T-helper 2 cell treated with Interferon-gamma antibody and Interleukin-4, amounts not matched to agents 100 ng/mL and 5 ng/mL, for 36 hours (primary cell): ENCODE data around the gene CAMK2D. TPM values are rescaled to one million over a fixed set of nuclear protein-coding genes. Genes with fewer than 3 reads are reported as not detected.

Experiments
- intact Hi-C: fragments of 100-400 bp; cut with micrococcal nuclease; formaldehyde crosslinking; loops from one replicate; pipeline ENCODE4 v1.15.1; 2023
- total RNA-seq: library from RNA; stranded (reverse); gene quantifications from 2 replicates; pipeline ENCODE4 v1.2.3, GENCODE V29; 2022

Gene CAMK2D
- total RNA-seq, 1 donor from 2014 or later = 30.8 TPM

GRCh38 chr4:113496698-113497097 lies 264.8 kb downstream of the CAMK2D start:
- intact Hi-C loops = no loop called here

DNA sequence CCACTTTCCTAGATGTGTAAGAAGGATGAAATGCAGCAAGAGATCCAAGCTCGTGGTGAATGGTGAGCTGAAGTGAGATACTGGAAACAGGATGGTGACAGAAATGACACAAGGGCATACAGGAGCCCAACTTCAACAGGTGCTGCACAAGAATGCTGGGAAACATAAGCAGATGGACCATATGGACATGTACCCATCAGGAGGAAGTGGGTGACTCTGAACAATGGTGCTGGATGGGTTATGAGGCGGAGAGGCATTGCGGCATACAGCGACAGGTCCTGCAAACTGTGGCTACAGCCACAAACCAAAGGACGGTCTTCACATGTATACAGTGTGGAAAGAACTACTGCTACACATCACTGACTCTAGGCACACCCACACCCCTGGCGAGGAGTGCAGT lies 265.7 kb downstream of the CAMK2D start:
- intact Hi-C loops = no loop called here

GRCh38 chr4:113483131-113483530 lies 278.4 kb downstream of the CAMK2D start:
- intact Hi-C loops = no loop called here

DNA sequence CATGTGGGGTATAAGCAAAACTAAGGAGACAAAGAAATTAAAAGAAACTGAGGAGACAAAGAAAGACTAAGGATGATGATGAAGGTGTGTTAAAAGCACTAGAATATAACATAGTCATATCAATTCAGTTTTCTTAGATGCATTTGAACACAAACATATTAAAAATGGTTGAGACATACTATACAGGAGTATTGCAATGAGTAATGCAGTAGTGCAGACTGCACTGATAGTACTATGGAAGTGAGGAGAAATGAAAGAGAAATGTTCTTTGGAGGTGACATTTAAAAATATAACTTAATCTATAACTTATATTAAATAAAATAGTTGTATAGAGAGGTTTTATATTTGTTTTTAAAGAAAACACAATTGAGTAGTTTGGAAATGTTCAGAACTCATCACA lies 279.2 kb downstream of the CAMK2D start:
- intact Hi-C loops = no loop called here

- intact Hi-C loops = no loop called here
Observed at GRCh38 chr4:113481820-113482219, 279.7 kb downstream of the CAMK2D start.

DNA sequence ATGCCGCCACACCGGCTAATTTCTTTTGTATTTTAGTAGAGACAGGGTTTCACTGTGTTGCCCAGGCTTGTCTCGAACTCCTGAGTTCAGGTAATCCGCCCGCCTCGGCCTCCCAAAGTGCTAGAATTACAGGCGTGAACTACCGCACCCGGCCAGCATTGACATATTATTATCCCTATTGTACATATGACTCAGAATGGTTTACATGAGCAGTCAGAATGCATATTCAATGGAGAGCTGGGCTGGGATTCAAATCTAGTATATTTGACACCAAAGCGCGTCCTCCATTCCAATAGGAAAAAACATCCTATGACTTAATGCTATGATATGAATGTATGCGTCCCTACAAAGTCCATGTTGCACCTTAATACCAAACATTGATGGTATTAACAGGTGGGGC lies 281.4 kb downstream of the CAMK2D start:
- intact Hi-C loops = no loop called here

- intact Hi-C loops = no loop called here
Observed at GRCh38 chr4:113478032-113478431, 283.5 kb downstream of the CAMK2D start.

- intact Hi-C loops = no loop called here
Observed at GRCh38 chr4:113476800-113477199, 284.7 kb downstream of the CAMK2D start.

DNA sequence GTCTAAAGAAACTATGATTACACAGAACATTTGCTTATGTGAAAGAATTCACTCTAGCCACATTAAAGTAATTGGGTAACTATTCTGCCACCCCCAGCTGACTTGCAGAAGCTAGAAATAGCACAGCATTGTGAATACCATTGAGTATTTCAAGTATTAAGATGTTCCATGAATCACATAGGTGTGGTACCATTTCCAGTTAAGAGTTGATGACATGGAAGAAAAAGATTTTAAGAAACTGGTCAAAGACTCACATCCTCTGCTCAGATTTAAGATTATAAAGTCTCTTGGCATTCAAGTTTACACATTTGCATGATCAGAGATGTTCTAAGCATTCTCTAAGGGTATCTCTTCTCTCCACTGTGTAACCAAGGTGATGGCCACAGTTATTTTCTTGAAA lies 287.5 kb downstream of the CAMK2D start:
- intact Hi-C loops = no loop called here

GRCh38 chr4:113472864-113473263 lies 288.7 kb downstream of the CAMK2D start:
- intact Hi-C loops = no loop called here

GRCh38 chr4:113471146-113471860 lies 290.2 kb downstream of the CAMK2D start:
- intact Hi-C loops = no loop called here

DNA sequence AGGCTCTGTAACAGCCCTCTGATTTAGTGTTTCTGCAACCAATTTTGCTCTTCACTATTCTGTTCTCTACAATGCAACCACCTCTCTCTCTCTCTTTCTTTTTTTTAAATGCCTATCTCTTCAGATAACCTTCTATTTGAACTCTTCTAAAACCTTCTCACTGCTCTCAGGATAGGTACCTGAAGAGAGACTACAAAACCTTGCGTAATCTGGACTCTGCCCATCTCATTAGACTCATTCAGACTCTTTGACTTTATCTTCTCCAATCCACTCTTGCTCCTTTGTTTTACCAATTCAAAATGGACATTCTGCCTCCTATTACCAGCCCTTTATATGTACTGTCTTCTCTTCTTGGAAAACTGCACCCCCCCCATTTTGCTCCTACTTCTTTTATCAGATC lies 291.6 kb downstream of the CAMK2D start:
- intact Hi-C loops = no loop called here

DNA sequence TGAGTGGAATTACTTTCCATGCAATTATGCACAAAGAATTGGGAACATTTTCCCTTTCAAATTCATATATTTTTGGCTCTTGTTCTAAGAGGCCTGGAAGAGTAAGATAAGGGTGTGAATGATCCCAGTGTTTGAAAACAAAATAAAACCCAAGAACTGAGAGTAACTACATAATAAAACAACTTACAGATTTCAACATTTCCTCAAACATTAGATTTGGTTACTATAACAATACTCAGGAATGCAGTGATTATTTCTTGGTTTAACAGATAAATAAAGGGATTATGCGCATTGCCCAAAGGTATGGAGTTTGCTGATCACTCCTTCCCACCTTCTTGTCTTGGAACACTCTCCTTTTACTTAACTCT lies 292.5 kb downstream of the CAMK2D start:
- intact Hi-C loops = no loop called here

GRCh38 chr4:113468165-113469022 lies 293.1 kb downstream of the CAMK2D start:
- intact Hi-C loops = no loop called here

DNA sequence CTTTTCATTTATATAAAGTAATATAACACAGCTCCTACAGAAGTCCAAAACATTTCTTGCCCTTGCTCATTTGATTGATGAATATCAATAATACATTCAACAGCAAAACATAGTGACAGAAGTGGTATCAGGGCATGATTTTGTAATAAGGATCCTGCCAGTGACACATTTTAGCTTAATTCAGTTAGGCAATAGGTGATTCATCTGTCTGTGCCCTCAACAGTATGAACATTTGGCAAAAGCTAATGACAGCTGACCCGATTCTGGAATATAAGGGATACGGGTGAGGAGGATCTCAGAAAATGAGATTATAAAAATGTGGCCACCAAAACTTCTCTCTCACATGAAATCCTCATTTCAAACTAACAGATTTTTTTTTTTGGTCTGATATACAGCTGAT lies 294.0 kb downstream of the CAMK2D start:
- intact Hi-C loops = no loop called here

- intact Hi-C loops = no loop called here
Observed at GRCh38 chr4:113462286-113462685, 299.3 kb downstream of the CAMK2D start.

DNA sequence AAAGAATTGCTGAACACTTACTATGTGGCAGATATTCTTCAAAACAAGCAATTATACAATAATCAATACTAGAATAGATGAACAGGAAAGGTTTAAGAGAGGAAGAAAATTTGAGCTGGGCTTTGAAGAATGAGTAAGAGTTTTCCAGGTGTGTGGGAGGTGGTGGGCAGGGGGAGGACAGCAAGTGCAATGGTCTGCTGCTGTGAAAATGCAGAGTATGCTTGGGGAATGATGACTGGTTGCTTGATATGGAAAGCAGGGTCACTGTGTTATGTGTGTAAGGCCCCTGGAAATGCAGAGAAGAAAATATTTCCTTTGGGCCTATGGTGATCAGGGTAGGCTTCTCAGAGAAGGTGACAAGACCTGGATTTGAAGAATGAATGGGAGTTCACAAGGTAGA lies 300.3 kb downstream of the CAMK2D start:
- intact Hi-C loops = no loop called here

DNA sequence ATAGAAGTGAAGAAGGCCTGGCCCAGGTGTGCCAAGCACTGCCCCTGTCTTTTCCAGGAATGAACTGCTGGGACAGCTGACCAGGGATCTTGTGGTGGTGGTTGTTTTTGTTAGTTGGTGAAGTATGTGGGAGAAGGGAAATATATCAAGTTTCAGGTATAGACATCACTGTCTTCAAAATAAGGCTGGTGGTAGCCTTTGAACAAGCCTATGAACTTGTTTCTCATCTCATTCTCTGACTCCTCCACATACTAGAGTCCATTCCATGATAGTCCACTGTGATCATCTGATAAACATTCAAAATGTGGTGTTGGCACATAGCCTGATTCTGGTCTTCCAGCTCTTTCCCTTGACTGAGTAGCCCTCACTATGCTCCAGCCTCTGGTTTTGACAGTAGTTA lies 303.7 kb downstream of the CAMK2D start:
- intact Hi-C loops = no loop called here

DNA sequence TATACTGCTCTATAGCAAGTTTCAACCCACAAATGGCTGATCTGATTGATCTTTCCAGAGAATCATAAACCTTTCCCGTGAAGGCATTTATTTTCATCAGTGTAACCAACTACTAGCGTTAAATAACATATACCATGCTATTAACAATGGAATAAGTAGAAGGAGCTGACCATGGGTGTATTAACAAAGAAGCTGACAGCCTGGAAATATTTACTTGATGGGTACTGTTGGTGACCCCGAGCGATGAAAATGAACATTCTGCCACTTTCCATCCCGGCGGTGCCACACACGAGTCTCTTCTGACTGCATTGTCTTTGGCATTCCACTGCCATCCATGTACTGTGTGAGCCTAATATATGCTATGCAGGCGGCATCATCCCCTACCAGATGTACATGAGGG lies 304.4 kb downstream of the CAMK2D start:
- intact Hi-C loops = no loop called here

GRCh38 chr4:113455061-113455460 lies 306.5 kb downstream of the CAMK2D start:
- intact Hi-C loops = no loop called here

DNA sequence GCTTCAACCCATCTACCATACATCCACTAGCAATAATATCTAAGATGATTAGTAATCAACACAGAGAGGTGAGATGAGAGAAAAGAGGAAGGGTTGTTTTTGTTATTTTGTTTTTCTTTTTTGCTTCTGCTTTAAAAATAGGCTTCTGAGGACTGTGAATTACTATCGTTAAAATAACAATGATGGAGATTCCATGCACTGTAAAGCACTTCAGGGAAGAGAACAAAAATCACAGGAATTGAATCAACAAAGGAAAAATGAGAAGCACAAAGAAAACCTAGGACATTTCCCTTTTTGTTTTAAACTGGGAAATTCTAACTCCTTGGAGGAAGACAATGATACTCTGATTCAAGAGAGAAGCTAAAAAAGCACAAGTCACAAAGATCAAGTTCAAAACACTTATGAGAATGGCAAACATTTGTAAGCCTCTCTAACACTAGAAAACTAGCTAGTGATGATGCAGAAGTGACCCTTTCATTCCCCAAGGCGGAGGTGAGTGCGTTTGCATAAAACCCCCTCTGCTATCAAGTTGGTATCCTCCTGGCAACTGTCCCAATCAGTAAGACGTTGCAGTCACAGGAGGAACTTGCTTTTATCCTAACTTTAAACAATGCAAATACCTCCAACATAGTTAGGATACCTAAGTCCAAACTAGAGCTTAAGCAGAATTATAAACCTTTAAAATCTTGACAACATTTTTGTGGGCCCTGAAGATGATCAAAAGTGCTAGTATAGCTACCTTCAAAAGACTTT lies 308.5 kb downstream of the CAMK2D start:
- intact Hi-C loops = no loop called here

DNA sequence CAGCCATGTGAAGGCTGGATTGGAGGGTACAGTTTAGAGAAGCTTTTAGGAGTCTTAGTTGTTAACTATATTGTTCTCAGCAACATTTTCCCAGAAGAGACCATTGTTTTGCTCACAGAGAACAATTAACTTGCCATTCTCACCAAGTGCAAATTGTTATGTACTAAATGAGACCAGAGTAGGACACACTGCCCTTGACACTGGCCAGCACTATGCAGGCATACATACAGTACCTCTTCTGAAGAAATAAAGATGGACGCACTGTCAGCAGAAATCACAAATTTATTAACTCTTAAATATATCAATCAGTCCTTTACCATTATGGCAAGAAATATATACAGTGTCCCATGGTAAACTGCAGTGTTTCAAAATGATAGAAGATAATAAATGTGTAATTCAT lies 309.4 kb downstream of the CAMK2D start:
- intact Hi-C loops = no loop called here
